ENCODE results near the gene C1orf35. TPM values are rescaled to one million over a fixed set of nuclear protein-coding genes. Genes with fewer than 3 reads are reported as not detected.

The C1orf35 gene
- total and polyA plus RNA-seq, 9 of the 15 experiments (the other 6 are each of a cell fraction or from before 2014, with no cell fraction given): 3.2 to 48.7 (median 12.5) TPM

GRCh38 chr1:228109962-228110488 is 6.9 kb upstream of the C1orf35 start (continued):
- TF ChIP-seq YY1 (IDR thresholded peaks at IDR 0.05; ENCODE audit: borderline replicate concordance in 1 of 3, control insufficient read depth in 1 of 3, extremely low read depth in 1 of 3, insufficient read depth in 3 of 3, insufficient read length in 1 of 3, insufficient replicate concordance in 2 of 3, low read depth in 1 of 3, low read length in 2 of 3) (peak in 1 of 3 experiments; percentile 66), ZNF584 (CRISPR knock-in tag; IDR thresholded peaks at IDR 0.05; ENCODE audit: low read depth) (peak; percentile 65; the same call in 1 of the 2 replicates), PTRF (tag; IDR thresholded peaks at IDR 0.05) (peak; percentile 37; the same call in 1 of the 2 replicates), CBX5 (IDR thresholded peaks at IDR 0.05; ENCODE audit: borderline replicate concordance, low read depth) (no peak), ZNF395 (CRISPR knock-in tag; IDR thresholded peaks at IDR 0.05) (peak; percentile 41; the same call in 1 of the 2 replicates), RBM25 (IDR thresholded peaks at IDR 0.05; ENCODE audit: low read depth, low read length, severe bottlenecking) (no peak), SETDB1 (IDR thresholded peaks at IDR 0.05; ENCODE audit: low read length) (no peak), ELK3 (CRISPR knock-in tag; IDR thresholded peaks at IDR 0.05) (no peak), CREB3 (tag; conservative IDR thresholded peaks at IDR 0.05; ENCODE audit: low read depth) (peak; percentile 66; the same call in 1 of the 2 replicates)
- TF ChIP-seq, protein P1, sequence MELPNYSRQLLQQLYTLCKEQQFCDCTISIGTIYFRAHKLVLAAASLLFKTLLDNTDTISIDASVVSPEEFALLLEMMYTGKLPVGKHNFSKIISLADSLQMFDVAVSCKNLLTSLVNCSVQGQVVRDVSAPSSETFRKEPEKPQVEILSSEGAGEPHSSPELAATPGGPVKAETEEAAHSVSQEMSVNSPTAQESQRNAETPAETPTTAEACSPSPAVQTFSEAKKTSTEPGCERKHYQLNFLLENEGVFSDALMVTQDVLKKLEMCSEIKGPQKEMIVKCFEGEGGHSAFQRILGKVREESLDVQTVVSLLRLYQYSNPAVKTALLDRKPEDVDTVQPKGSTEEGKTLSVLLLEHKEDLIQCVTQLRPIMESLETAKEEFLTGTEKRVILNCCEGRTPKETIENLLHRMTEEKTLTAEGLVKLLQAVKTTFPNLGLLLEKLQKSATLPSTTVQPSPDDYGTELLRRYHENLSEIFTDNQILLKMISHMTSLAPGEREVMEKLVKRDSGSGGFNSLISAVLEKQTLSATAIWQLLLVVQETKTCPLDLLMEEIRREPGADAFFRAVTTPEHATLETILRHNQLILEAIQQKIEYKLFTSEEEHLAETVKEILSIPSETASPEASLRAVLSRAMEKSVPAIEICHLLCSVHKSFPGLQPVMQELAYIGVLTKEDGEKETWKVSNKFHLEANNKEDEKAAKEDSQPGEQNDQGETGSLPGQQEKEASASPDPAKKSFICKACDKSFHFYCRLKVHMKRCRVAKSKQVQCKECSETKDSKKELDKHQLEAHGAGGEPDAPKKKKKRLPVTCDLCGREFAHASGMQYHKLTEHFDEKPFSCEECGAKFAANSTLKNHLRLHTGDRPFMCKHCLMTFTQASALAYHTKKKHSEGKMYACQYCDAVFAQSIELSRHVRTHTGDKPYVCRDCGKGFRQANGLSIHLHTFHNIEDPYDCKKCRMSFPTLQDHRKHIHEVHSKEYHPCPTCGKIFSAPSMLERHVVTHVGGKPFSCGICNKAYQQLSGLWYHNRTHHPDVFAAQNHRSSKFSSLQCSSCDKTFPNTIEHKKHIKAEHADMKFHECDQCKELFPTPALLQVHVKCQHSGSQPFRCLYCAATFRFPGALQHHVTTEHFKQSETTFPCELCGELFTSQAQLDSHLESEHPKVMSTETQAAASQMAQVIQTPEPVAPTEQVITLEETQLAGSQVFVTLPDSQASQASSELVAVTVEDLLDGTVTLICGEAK (IDR thresholded peaks at IDR 0.05): 0 out of 2 replicates have a peak, but pooled peaks have one; percentile 29
- TF ChIP-seq, protein P1 (CRISPR knock-in tag; IDR thresholded peaks at IDR 0.05): no peak
